SK-N-SH (cell line): ENCODE measurements around the gene ARID3A. TPM values are rescaled to one million over a fixed set of nuclear protein-coding genes. Genes with fewer than 3 reads are reported as not detected.

Experiments used
- CTCF ChIA-PET: fragments of 300-600, 350-600 bp; formaldehyde crosslinking; extraction: SDS; loops from one replicate; lab custom pipeline; 2021; lab: Yijun Ruan, JAX
- POLR2A ChIA-PET: fragments of 350-600 bp; sonication (Branson Sonifier 250); formaldehyde crosslinking; extraction: SDS; loops from one replicate; lab custom pipeline; 2020; ENCODE audit warnings: antibody characterized with exemption, inconsistent platforms; lab: Yijun Ruan, JAX
- DNase-seq: peaks from one replicate; pipeline ENCODE4 v3.0.0; 2012
- H2AFZ ChIP-seq: fragments of 200-600 bp; sonication (generic); 2 replicates; pipeline ENCODE4 v1.8.1; 2016; ENCODE audit warnings: antibody characterized with exemption, mild to moderate bottlenecking, low read depth
- H3F3A ChIP-seq: fragments of 200-600 bp; sonication (generic); replicated peaks from 2 replicates; pipeline ENCODE3; 2016; ENCODE audit warnings: antibody characterized with exemption, mild to moderate bottlenecking; ENCODE audit not compliant: insufficient read depth
- H3K27ac ChIP-seq, 2 experiments: fragments of 200-500 bp in 1 of 2; fragments of 200-600 bp in 1 of 2; sonication (Bioruptor generic) in 1 of 2; sonication (generic), shearing (Covaris generic) in 1 of 2; 2 replicates each; pipeline versions ENCODE4 v1.5.1 to v1.6.1; 2014 to 2016; ENCODE audit warnings: low read depth in 2 of 2, inconsistent platforms in 1 of 2, low read length in 1 of 2, mild to moderate bottlenecking in 1 of 2, mixed read lengths in 1 of 2
- H3K27me3 ChIP-seq: fragments of 200-600 bp; sonication (generic), shearing (Covaris generic); 2 replicates; pipeline ENCODE4 v1.6.1; 2016; ENCODE audit warnings: mixed run types; ENCODE audit not compliant: insufficient read depth
- H3K36me3 ChIP-seq, 2 experiments: fragments of 200-500 bp in 1 of 2; fragments of 200-600 bp in 1 of 2; sonication (Bioruptor generic) in 1 of 2; sonication (generic) in 1 of 2; replicated peaks in 1 of 2; 2 replicates each; pipeline versions ENCODE3 to v1.5.1; 2014 to 2016; ENCODE audit warnings: low read length in 1 of 2, mild to moderate bottlenecking in 1 of 2; ENCODE audit not compliant: insufficient read depth in 2 of 2, control insufficient read depth in 1 of 2
- H3K4me1 ChIP-seq, 2 experiments: fragments of 200-500 bp in 1 of 2; fragments of 200-600 bp in 1 of 2; sonication (Bioruptor generic) in 1 of 2; sonication (generic), shearing (Covaris generic) in 1 of 2; 2 replicates each; pipeline versions ENCODE4 v1.5.1 to v1.6.1; 2014 to 2016; ENCODE audit warnings: low read depth in 1 of 2, low read length in 1 of 2, mixed run types in 1 of 2; ENCODE audit not compliant: insufficient read depth in 2 of 2, control insufficient read depth in 1 of 2
- H3K4me2 ChIP-seq: fragments of 200-600 bp; sonication (generic), shearing (Covaris generic); 2 replicates; pipeline ENCODE4 v1.6.1; 2017; ENCODE audit warnings: mixed run types
- H3K4me3 ChIP-seq, 2 experiments: fragments of 200-500 bp in 1 of 2; fragments of 200-600 bp in 1 of 2; sonication (Bioruptor generic) in 1 of 2; sonication (generic), shearing (Covaris generic) in 1 of 2; 2 replicates each; pipeline versions ENCODE4 v1.5.1 to v1.8.1; 2014 to 2016; ENCODE audit warnings: low read depth in 2 of 2, inconsistent platforms in 1 of 2, low read length in 1 of 2, mild to moderate bottlenecking in 1 of 2, mixed read lengths in 1 of 2, moderate library complexity in 1 of 2
- H3K79me2 ChIP-seq: fragments of 200-600 bp; sonication (generic); 2 replicates; pipeline ENCODE4 v1.8.1; 2017; ENCODE audit warnings: mild to moderate bottlenecking; ENCODE audit not compliant: insufficient read depth
- H3K9ac ChIP-seq: fragments of 200-600 bp; sonication (generic); 2 replicates; pipeline ENCODE4 v1.6.1; 2017; ENCODE audit warnings: mixed run types
- H3K9me2 ChIP-seq: fragments of 200-600 bp; sonication (generic); 2 replicates; pipeline ENCODE4 v1.6.1; 2017; ENCODE audit warnings: mixed run types
- H3K9me3 ChIP-seq: fragments of 200-600 bp; sonication (generic); 2 replicates; pipeline ENCODE4 v1.6.1; 2017; ENCODE audit warnings: mixed run types, mild to moderate bottlenecking, moderate library complexity
- H4K20me1 ChIP-seq: fragments of 200-600 bp; sonication (generic); 2 replicates; pipeline ENCODE4 v1.6.1; 2017; ENCODE audit warnings: mild to moderate bottlenecking, mixed run types; ENCODE audit not compliant: insufficient read depth
- CHD2 ChIP-seq: fragments of 150-350 bp; IDR thresholded peaks from 2 replicates; pipeline ENCODE4 v1.6.1; 2018; ENCODE audit warnings: low read length; ENCODE audit not compliant: partially characterized antibody
- CTCF ChIP-seq: fragments of 200-600 bp; sonication (generic); IDR thresholded peaks from 2 replicates; pipeline ENCODE4 v1.6.1; 2017; ENCODE audit warnings: antibody characterized with exemption, mild to moderate bottlenecking, moderate library complexity
- ELF1 ChIP-seq: IDR thresholded peaks from 2 replicates; pipeline ENCODE4 v1.4.0; 2012
- EZH2phosphoT487 ChIP-seq: fragments of 200-600 bp; sonication (generic); IDR thresholded peaks from 2 replicates; pipeline ENCODE4 v1.6.1; 2017; ENCODE audit warnings: low read depth, mixed run types, mild to moderate bottlenecking, antibody characterized with exemption, moderate library complexity, borderline replicate concordance
- FOXM1 ChIP-seq: IDR thresholded peaks from 2 replicates; pipeline ENCODE4 v1.4.0; 2012; ENCODE audit warnings: low read depth, mild to moderate bottlenecking
- GATA2 ChIP-seq: sonication (generic); formaldehyde crosslinking; IDR thresholded peaks from 2 replicates; pipeline ENCODE4 v1.5.0; 2020; ENCODE audit warnings: mild to moderate bottlenecking, missing genetic modification reagents
- IRF3 ChIP-seq: fragments of 150-350 bp; IDR thresholded peaks from 2 replicates; pipeline ENCODE4 v1.6.1; 2016; ENCODE audit warnings: mild to moderate bottlenecking, low read depth, low read length
- JUND ChIP-seq: IDR thresholded peaks from 2 replicates; pipeline ENCODE4 v1.4.0; 2012
- PBX3 ChIP-seq: IDR thresholded peaks from 2 replicates; pipeline ENCODE4; 2012
- POLR2AphosphoS5 ChIP-seq: IDR thresholded peaks from 2 replicates; pipeline ENCODE4 v1.6.1; 2012; ENCODE audit warnings: low read depth, low read length
- RAD21 ChIP-seq: IDR thresholded peaks from 2 replicates; pipeline ENCODE4 v1.6.1; 2012; ENCODE audit warnings: mild to moderate bottlenecking, low read length
- RCOR1 ChIP-seq: fragments of 150-350 bp; IDR thresholded peaks from 2 replicates; pipeline ENCODE4 v1.6.1; 2017; ENCODE audit warnings: antibody characterized with exemption, low read length
- RXRA ChIP-seq: IDR thresholded peaks from 2 replicates; pipeline ENCODE4 v1.4.0; 2012; ENCODE audit warnings: low read depth, mild to moderate bottlenecking, borderline replicate concordance
- SMC3 ChIP-seq: IDR thresholded peaks from 2 replicates; pipeline ENCODE4 v1.6.1; 2012; ENCODE audit warnings: low read depth, low read length, improper control_type of control experiment
- TAF1 ChIP-seq: IDR thresholded peaks from 2 replicates; pipeline ENCODE4 v1.6.1; 2012; ENCODE audit warnings: low read depth, mild to moderate bottlenecking, low read length, moderate library complexity, borderline replicate concordance
- TCF12 ChIP-seq: IDR thresholded peaks from 2 replicates; pipeline ENCODE4 v1.4.0; 2012
- TEAD4 ChIP-seq: IDR thresholded peaks from 2 replicates; pipeline ENCODE4 v1.4.0; 2012; ENCODE audit warnings: mild to moderate bottlenecking, borderline replicate concordance; ENCODE audit not compliant: insufficient read depth
- USF1 ChIP-seq: IDR thresholded peaks from 2 replicates; pipeline ENCODE4 v1.4.0; 2012; ENCODE audit warnings: low read depth, borderline replicate concordance
- YY1 ChIP-seq: IDR thresholded peaks from 2 replicates; pipeline ENCODE4 v1.4.0; 2012; ENCODE audit warnings: low read depth, mild to moderate bottlenecking
- WGBS: methylation state at CpG from one replicate; pipeline ENCODE4 v1.1.6; 2017; ENCODE audit warnings: low lambda C conversion rate; 5-methylcytosine and 5-hydroxymethylcytosine counted together
- polyA plus RNA-seq, 3 experiments: library from polyadenylated mRNA; depleted of rRNA; stranded (reverse); fragments of >200 nt; gene quantifications; 2 replicates each; pipeline ENCODE4 v1.2.3, GENCODE V29; 2012

ARID3A gene
- polyA plus RNA-seq, 1 of the 3 experiments (the other 2 are of a cell fraction): 8.6 TPM

GRCh38 chr19:962683-963400 is 37.0 kb downstream of the ARID3A start:
- H3K79me2 ChIP-seq: no peaks in the 10 kb centered on the region
- H4K20me1 ChIP-seq: no peaks in the 10 kb centered on the region
- H3K9ac ChIP-seq: no peak overlapping the region
- CTCF ChIA-PET: no interaction called here
- no peak for DNase-seq
- H3F3A ChIP-seq: peaks cover 6% of the 10 kb centered on the region
- no peaks in the 10 kb centered on the region for H3K9me2 ChIP-seq
- POLR2A ChIA-PET: no interaction called here
- H2AFZ ChIP-seq: no peak overlapping the region
- H3K9me3 ChIP-seq: no peaks in the 10 kb centered on the region
- 86% methylated on average over 15 of the region's 31 CpGs for WGBS
- no peak for TF ChIP-seq SMC3
- no peak for TF ChIP-seq CTCF
- TF ChIP-seq YY1: no peak
- no peak for TF ChIP-seq PBX3
- no peak for TF ChIP-seq EZH2phosphoT487
- TF ChIP-seq USF1: no peak
- TF ChIP-seq TAF1: no peak
- no peak for TF ChIP-seq GATA2 (CRISPR knock-in tag)
- TF ChIP-seq TEAD4: no peak
- TF ChIP-seq RAD21: no peak
- no peak for TF ChIP-seq TCF12
- no peak for TF ChIP-seq JUND
- TF ChIP-seq ELF1: no peak
- TF ChIP-seq RCOR1: no peak
- no peak for TF ChIP-seq FOXM1
- no peak for TF ChIP-seq IRF3
- TF ChIP-seq RXRA: no peak
- TF ChIP-seq CHD2: no peak
- no peak for TF ChIP-seq POLR2AphosphoS5
- no peaks in the 10 kb centered on the region for H3K27me3 ChIP-seq
- H3K4me3 ChIP-seq: no peak overlapping the region
- H3K4me2 ChIP-seq: no peak overlapping the region
- no peaks in the 10 kb centered on the region for H3K4me1 ChIP-seq
- no peak overlapping the region for H3K27ac ChIP-seq
- peaks cover 10 to 12% of the 10 kb centered on the region in 2 experiments for H3K36me3 ChIP-seq
